NOMO-1 treated with dmso at 0.1 percent for 144 hours (cell line): Measurements from ENCODE around the gene PTPRG.

Source experiments
- DNase-seq: peaks from one replicate; lab custom pipeline; 2025; ENCODE audit not compliant: unreplicated experiment; lab: John Stamatoyannopoulos, UW

Gene PTPRG

DNA sequence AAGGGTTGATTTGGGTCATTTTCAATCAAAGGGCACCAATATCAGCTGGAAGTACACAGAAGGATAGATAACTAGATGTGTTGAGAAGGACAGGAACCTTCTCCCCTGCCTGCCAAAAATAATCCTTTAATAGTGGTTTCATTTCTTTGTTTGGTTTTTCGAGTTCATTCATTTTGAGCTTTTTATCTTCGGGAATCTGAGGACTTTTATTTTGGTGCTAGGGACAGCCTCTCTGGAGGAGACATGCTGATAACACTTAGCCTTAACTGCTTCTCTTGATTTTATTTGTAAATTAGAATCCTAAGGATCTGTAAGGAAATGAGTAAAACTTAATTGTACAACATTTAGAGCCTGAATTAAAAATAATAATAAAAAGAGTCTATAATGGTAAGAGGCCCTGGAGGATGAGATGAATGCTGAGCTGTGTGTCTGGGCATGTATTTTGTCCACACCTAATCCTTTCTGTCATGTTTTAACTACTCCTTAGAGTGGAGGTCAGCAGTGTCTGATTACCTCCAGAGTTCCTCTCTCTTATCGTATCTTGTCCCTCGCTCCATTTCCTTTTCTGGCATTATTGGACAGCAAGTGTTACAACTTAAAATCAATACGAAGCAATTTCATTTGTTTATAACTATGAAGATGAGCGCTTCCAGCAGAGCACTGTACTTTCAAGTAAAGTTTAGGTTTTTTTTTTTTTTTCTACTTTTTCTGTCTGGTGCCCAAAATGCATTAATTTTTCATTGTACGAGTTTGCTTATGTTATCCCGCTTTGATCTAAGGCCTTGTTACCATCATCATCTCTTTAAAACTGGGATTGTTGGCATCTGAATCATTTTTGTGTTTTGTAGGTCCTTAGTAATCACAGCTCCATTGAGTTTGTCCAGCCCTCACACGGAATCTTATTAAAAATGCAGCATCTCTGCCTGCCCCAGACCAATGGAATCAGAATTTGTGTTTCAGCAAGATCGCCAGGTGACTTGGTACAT lies 22.8 kb downstream of the PTPRG start:
- DNase-seq = no peak

DNA sequence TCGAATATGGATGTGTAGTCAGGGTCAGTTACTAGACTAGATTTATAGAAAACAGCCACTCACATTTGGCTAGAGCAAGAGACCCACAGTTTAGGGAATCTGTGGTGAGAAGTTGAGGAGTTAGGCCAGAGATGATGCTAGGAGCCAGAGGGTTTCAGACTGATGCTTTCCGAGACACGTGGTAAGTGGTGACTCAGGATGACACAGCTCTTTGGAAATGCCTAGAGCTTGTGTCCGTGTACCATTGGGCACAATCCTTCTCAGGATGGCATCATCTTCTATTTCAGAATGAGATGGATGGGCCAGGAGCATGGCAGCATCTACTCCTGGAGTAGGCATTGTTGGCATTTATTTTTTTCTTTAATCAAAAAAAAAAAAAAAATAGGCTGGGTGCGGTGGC lies 28.5 kb downstream of the PTPRG start:
- DNase-seq = no peak

DNA sequence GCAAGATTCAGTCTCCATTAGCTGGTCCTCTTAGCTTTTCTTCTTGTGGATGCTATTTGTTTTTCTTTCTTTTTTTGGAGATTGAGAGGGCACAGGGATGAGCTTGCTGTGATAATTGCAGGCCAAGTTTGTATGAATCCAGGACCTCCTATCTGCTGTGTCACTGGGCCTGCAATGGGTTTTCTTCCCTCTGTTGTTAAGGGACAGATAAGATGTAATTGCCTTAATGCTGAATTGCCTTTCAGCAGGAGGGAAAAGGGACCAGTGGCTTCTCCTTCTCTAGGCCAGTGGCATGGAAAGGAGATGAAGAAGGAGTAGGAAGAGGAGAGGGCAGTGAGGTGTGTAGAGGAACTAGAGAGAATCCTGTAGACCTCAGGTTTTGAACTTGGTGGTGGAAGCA lies 29.9 kb downstream of the PTPRG start:
- no peak for DNase-seq

DNA sequence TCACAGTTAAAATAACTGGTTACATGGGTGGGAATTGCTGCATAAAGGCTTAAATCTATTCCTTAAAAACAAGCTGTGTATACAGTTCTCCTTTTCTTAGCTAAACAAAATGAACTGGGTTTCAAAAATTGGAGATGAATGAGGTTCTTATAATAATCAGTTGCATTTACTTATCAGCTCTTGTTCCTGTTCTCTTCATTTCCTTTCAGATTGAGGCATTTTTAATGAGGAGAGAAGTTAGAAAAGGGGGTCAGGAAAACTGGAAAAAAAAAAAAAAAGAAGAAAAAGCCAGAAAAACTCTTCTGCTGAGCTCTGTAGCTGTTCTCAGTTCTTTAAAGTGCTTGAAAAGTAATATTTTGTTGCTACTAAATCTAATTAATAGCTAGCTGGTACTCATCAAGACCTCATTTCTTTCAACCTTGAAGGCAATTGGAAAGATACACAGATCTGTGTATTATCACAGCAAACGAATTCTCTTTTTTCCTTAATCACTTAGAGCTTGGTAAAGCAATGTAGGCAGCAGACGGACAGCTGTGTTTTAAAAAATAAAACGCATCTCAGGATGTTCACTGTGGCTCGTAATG lies 32.2 kb downstream of the PTPRG start:
- DNase-seq = no peak

DNA sequence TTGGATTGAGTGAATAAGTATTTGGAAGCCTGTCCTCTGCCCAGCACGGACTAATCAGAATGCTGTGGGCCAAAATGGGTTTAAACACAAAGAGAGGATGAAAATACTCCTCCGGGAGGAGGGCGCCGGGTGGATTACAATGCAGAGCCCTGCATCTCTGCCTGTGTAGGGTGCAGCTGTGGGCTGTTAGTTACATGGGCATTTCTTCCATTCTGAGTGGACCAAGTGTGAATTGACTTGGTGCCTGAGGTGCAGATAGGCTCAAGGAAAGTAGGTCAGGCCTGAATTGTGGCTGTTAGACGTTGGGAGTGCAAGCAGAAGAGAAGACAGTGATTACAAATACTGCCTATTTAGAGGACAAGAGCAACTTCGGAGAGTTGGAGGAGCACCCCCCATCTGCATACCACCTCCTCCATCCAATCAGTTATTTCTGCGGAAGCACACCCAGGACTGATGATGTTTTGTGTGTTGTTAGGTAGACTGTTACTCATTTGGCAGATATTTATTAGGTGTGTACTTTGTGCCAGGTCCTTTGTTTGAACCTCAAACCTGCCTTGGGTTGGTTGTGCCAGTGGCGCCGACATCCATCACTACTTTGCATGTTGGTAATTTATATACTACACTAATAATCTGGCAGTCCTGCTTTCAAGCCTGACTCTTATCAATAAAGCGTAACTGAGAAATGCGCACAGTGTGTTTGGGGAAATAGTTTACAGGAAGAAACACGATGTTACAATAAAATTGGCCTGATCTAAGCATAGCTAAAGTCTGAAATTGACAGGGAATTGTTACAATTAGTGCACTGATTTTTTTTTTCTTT lies 33.0 kb downstream of the PTPRG start:
- DNase-seq = no peak

DNA sequence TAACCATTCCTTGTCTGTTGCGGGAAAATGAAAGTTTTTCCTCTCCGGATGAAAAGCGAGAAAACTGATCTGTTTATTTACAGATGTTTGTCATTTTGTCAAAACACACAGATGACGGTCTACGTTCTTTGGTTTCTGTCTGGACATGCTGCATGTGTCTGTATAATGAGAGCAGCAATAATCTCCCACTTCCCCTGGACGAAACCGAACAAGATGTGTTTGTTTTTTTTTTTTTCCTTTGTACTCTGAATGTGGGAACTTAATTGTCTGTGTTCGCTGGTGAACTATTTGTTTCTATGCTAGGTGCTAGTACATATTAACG lies 33.6 kb downstream of the PTPRG start:
- no peak for DNase-seq

DNA sequence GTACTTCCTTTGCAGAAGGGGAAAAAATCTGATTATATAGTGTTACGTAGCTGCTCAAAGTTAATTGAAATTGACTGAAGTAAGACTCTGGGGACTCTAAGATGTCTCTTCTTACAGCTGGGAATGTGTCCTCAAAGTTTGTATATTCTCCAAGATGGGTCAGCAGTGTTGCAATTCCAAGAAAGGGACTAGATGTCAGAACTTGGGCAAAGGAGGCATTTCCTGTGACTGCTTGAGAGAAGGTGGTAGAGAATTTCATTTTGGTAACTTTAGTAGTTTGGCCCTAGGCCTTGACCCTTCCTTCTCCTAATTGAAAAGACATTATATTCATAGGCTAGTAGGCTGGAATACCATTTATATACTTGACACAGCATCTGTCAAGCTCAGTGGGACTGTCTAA lies 33.9 kb downstream of the PTPRG start:
- no peak for DNase-seq

DNA sequence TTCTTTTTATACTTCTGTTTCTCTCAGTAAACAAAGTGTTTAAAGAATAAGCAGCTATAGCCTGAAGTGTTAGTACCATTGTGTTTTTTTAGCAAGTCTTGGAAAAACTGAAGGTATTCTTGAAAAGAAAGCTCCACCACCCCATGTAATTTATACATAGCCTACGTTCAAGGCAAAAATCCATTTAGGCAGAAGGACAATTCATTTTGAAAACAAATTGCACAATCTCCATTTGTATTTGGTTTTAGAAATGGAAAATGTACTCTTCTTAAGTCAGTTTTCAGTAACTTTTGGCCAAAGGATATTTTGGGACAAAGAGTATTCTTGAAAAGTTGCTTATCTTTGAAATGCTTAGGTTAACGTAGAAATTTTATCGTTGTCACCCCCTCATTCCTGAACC lies 34.5 kb downstream of the PTPRG start:
- DNase-seq = no peak

DNA sequence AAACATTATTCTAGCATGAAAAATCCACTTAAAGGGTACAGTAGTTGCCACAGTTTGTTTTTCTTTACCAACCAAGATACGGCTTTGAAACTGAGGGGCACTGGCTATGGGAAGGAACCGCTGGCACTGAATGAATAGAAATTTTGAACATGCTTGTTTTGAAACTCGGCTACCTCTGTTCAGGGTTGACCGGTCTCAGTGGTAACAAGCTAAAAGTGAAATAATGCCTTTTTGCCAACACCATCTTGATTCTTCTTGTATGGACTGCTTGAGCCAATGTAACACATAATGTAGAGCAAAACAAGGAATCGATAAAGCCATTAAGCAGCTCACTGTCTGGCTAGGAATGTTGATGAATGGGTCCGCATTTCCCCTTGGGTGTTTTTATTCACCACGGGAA lies 36.5 kb downstream of the PTPRG start:
- DNase-seq = no peak

DNA sequence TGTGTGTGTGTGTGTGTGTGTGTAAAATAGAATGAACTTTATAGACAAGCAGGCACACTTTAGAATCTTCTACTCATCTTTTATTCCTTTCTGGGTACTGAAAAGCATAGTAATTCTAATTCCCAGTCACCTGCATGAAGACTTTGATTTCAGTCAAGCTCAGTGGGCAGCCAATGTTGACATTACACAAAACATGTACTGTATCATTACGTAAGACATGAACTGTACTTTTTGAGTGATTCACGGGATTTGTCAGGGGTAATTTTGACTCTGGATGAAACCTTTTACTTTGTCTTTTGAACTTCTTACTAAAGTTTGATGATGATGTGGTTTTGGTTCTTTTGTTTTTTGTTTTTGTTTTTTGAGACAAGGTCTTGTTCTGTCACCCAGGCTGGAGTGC lies 38.8 kb downstream of the PTPRG start:
- DNase-seq = no peak

DNA sequence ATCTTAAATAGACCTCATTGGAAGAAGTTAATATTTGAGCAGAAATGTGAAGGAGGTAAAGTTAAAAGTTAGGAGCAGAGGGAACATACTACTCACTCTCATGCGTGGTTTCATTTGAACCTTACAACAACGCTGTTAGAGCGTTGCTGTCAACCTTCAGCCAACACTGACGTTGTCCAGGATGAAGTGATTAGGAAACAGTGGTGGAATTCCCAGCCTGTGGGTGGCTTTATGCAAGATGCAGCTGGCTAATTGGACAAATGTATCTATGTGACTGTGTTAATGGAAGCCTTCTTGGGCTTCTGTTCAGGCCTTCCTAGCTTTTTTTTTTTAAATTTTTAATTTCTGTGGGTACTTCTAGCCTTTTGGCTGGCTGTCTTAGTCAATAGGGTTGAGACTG lies 40.5 kb downstream of the PTPRG start:
- DNase-seq = no peak

DNA sequence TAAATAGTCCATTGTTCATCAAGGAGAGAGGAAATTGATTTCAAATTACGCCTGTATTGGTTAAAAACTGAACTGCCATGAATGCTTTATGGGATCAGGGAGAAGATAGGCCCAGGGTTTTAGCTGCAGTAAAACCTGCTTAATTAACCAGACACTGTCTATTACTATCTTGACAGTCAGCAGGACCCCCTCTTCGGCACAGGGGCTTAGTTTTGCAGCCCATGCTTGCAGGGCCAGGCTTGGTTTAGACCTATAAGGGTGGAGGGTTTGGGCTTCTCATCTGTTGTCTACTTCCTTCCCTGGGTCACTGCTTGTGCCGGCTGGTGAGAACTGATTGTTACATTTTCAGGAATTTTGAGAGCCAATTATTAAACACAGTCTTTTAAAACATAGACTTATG lies 41.1 kb downstream of the PTPRG start:
- no peak for DNase-seq

DNA sequence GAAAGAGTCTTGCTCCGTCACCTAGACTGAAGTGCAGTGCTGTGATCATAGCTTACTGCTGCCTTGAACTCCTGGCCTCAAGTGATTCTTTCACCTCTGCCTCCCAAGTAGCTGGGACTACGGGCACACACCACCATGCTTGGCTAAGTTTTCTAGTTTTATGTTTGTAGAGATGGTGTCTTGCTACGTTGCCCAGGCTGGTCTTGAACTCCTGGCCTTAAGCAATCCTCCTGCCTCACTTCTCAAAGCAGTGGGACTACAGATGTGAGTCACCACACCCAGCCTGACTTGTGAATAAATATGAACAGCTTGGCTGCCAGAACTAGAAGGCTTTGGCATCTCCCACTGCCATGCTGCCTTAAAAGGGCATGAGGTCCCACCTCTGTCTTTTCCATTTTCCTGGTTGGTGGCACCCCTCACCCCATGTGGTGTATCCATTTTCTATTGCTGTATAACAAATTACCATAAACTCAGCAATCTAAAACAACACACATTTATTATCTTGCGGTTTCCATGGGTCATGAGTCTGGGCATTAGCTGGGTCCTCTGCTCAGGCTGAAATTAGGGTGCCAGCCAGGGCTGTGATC lies 44.3 kb downstream of the PTPRG start:
- no peak for DNase-seq

DNA sequence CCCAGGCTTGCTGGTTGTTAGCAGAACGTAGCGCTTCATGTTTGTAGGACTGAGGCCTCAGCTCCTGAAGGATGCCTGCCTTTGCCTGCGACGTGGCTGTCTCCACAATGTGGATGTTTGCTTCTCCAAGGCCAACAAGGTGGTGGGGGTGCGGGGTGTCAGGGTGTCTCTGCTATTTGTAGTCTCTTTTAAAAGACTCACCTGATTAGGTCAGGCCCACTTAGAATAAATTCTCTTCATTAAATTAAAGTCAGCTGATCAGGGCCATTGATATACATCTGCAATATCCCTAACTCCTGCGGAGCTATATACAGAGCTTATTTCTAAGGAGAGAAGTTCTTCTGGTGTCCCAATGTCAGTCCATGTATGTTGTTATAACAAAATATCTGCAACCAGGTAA lies 44.8 kb downstream of the PTPRG start:
- DNase-seq = no peak

DNA sequence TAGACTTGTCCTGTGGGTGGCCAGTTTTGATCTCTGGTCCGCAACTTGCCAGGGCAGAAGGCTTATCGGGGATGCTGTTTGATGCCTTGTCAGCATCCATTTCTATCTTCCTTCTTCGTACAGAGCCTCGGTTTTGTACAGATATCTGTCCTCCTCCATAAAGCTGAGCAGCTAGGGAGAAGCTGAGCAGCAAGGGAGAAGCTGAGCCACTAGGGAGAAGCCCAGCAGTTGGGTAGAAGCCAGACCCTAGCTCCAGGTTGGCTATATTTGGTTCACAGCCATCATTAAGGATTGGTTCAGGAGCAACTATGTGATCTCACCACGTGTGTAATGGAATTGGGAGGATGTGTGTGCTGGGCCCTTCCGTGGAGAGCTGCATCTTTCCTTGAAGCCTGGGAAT lies 46.7 kb downstream of the PTPRG start:
- no peak for DNase-seq

DNA sequence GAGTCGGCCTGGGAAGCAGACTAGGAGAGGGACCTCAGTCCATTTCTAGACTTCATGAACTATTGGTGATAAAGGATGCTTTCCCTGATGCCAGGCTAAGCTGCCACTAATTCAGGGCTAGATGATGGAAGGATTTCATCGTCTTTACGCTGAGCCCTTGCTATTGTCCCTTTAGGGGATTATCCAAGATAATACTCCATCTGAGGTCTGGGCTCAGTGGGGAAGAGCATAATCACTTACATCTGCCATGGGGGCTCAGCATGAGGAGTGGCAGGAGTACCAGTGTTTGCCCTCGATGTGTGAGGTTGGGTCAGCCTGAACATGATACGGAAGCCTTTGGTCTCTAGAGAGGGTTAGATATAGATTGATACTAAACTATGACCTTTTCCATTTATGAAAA lies 47.3 kb downstream of the PTPRG start:
- DNase-seq = no peak

DNA sequence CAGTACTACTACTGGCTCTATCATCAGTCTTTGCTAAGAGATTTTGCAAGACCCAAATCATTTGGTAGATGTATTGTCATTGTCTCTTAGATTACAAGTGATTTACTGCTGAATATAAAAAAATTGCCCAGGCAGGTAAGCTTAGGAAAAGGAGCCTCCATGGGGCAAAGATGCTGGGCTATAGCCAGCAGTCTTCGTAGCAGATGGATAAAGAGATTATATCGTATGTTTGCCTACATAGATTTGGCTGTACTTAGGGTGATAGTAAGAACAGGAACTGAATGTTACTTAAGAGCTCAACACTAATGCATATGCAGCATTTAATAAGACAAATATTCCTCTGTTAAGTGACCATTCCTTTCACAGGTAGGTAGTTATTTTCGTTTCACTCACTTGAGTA lies 48.9 kb downstream of the PTPRG start:
- no peak for DNase-seq

DNA sequence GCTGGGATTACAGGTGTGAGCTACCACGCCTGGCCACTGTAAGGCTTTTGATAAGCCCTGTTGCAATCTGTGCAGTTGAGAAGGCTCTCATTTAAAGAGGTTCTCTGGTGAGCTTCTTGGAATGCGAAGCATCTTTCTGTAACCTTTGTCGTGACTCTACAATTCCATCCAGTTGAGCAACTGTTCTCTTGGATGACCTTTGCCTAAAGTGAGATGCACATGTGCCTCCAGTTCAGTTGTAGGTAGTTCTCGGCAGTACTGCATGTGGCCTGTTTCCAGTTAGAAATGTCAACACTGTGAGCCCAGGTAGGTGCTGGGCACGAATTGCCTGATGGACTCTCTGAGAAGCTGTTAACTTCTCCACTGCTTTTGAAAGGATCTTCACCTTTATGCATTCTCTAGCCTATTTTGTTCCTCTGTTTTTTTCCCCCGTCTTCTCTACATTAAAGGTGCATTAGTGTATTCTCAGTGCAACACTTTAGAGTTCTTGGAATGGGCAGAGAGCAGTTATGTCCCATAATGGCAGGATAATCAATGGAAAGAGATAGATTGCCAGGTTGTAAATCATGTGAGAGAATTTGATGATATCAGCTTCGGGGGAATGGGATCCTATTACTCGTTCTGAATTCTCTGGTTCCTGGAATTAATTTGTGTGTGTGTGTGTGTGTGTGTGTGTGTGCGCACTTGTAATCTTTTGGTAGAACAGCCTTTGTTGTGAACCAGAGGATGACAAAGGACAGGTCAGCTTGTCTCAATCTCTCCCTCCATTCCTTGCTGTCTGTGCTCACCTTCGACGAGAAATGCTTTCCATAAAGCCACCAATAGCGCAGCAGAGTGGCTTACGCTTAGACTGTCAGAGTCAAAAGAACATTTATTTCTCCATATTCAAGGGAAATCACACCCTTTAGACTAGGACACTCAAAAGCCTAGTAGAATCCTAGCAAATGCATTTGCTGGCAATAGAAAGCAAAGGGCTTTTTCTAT lies 51.1 kb downstream of the PTPRG start:
- DNase-seq = no peak

DNA sequence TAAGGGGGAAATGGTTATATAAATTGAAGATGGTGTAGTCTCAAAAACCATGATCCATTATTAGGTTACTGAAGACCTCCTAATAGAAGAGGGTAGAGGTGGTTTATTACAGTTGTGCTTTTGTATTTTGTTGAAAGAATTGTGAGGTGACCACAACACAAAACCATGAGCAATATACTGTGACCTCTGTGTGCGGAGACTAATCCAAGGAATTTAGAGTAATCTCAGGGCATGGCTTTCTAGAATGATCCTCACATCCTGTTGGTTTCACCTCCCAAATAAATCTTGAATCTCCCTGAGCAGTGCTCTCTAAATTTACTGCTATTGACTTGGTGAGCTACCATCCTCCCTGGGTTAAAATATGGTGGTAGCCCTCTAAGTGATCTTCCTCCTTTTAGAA lies 52.3 kb downstream of the PTPRG start:
- no peak for DNase-seq

DNA sequence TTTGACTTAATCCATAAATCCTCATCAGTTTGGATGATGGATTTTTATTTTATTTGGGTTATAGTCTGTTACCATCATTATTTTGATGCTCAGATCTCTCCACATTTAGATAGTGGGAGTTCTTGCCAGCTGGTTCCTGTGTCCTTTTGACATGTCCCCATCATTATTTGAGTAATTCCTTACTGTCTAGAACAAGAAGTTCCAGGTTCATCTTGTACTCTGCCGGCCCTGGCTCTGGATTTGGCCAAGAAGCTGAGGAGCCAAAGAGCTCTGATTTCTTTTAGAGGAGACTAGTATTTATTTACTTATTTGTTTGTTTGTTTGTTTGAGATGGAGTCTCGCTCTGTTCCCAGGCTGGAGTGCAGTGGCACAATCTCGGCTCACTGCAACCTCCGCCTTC lies 54.3 kb downstream of the PTPRG start:
- DNase-seq = no peak
